ENCODE data around the gene SAC3D1.
"Not testable (repeated sequence)": the region's sequence is repeated elsewhere in the genome, so short reads cannot be mapped to it uniquely, and the experiment has no call there.

SAC3D1 gene

DNA sequence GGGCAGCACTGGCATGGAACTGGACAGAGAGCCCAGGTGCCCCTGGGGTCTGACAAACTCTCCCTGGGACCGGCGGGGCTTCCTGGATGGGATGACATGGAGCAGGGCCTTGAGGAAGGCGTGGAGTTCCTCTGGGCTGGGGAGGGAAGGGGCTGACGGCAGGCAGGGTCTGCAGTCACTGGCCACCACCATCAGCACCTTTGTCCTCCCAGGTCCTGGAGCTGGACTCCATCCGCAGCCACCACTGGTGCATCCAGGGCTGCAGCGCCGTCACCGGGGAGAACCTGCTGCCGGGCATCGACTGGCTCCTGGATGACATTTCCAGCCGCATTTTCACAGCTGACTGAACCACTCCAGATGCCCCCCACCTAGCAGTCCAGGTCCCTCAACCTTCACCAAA lies 19.5 kb upstream of the SAC3D1 start:
- TF ChIP-seq, protein P1, sequence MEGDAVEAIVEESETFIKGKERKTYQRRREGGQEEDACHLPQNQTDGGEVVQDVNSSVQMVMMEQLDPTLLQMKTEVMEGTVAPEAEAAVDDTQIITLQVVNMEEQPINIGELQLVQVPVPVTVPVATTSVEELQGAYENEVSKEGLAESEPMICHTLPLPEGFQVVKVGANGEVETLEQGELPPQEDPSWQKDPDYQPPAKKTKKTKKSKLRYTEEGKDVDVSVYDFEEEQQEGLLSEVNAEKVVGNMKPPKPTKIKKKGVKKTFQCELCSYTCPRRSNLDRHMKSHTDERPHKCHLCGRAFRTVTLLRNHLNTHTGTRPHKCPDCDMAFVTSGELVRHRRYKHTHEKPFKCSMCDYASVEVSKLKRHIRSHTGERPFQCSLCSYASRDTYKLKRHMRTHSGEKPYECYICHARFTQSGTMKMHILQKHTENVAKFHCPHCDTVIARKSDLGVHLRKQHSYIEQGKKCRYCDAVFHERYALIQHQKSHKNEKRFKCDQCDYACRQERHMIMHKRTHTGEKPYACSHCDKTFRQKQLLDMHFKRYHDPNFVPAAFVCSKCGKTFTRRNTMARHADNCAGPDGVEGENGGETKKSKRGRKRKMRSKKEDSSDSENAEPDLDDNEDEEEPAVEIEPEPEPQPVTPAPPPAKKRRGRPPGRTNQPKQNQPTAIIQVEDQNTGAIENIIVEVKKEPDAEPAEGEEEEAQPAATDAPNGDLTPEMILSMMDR (conservative IDR thresholded peaks at IDR 0.05; ENCODE audit: control insufficient read depth, insufficient read depth, low read depth, low read length), result no peak
- DNase-seq (ENCODE audit: low read depth), result no peak
- H3K4me3 ChIP-seq (ENCODE audit: control insufficient read depth, low read depth, low read length), result no peak overlapping the region

DNA sequence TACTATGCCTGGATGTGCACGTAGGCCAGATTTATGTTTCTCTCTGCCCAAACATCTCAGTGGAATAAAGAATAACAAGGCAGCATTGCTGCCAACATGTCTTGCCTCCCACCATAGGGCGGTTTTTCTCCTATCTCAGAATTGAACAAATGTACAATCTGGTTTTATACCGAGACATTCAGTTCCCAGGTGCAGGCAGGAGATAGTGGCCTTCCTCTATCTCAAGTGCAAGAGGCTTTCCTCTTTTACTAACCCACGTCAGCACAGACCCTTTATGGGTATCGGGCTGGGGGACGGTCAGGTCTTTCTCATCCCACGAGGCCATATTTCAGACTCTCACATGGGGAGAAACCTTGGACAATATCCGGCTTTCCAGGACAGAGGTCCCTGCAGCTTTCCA lies 17.5 kb upstream of the SAC3D1 start:
- not testable (repeated sequence) for H3K4me3 ChIP-seq (ENCODE audit: control insufficient read depth, low read depth, low read length)

DNA sequence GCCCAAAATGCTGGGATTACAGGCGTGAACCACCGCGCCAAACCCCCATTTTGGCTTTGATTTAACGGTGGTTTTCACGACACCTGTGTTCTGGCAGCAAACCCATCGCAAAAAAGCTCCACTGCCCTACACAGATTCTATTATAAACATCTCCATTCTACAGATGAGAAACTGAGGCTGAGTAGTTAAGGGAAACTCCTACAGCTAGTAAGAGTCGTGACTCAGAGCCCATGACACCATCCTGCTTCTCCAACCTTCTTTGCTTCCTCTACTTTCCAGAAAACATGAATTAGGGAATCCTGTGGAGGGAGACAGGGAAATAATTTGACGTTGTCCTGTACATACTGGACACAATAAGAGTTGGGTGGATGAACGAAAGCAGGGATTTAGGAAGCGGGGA lies 14.2 kb upstream of the SAC3D1 start:
- TF ChIP-seq, protein P1 (conservative IDR thresholded peaks at IDR 0.05; ENCODE audit: control insufficient read depth, insufficient read depth, low read depth, low read length), result no peak
- DNase-seq (ENCODE audit: low read depth), result peak; percentile 78
- H3K4me3 ChIP-seq (ENCODE audit: control insufficient read depth, low read depth, low read length), result peak overlapping the region; percentile 42

More for the DNA sequence above, 17.5 kb upstream of the SAC3D1 start:
- not testable (repeated sequence) for DNase-seq (ENCODE audit: low read depth)

DNA sequence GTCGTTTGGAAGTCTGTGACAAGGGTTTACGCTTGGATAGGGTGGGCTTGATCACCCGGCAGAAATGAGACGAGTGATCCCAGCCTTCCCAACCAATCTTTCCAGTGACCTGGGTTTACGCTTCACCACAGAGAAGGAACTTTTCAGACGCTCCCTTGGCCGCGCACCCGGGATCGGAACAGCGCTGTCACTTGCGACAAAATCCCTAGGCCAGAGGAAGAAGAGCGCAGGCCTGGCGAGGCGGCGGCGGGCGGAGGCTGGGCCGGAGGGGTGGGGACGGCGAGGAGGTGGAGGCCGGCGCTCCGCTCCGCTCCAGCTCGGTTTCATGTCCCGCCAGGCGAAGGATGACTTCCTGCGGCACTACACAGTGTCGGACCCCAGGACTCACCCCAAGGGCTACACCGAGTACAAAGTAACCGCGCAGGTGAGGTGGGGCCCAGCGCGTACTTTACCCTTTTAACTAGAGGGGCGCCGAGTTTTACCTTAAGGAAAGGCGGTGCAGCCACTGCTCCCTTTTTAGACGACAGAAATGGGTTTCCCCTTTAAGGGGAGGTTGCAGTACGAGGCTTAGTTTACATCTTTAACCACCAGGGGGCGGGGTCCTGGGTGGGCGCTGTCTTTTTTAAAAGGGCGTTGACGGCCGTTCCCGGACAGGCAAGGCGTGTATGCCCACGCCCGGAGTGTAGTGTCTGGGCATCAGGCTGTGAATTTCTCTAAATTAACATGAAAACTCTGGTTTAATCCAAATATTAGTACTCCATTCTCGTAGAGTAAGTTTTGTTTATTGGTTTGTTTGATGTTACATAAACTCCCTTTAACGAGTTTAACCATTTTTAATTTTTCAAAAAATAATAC lies 13.6 kb upstream of the SAC3D1 start, which contains the start of gene SNX15:
Gene SNX15, plus strand, starts transcription at position 227 of the 855 bp plus-strand sequence. Its CDS starts 99 bp downstream, at position 326.
- H3K4me3 ChIP-seq (ENCODE audit: control insufficient read depth, low read depth, low read length), result peak within 1 kb of the TSS; percentile 70
- peak; percentile 95 for DNase-seq (ENCODE audit: low read depth)
- TF ChIP-seq, protein P1 (conservative IDR thresholded peaks at IDR 0.05; ENCODE audit: control insufficient read depth, insufficient read depth, low read depth, low read length), result peak; percentile 61

DNA sequence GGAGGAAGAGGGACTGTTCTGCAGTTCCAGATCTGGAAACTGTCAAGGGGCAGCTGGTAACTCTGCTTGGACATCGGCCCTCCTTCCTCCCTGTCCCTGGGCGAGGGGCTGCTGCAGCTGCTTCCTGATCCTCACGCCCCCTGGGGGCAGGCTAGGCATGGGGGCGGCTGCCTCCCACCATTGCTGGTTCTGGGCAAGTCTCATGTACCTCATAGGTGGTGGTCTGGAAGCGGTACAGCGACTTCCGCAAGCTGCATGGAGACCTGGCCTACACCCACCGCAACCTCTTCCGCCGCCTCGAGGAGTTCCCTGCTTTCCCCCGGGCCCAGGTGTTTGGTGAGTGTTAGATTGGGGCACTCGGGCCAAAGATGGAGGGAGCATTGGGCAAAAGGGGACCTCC lies 8.8 kb upstream of the SAC3D1 start:
- TF ChIP-seq, protein P1 (conservative IDR thresholded peaks at IDR 0.05; ENCODE audit: control insufficient read depth, insufficient read depth, low read depth, low read length), result no peak
- DNase-seq (ENCODE audit: low read depth), result no peak

DNA sequence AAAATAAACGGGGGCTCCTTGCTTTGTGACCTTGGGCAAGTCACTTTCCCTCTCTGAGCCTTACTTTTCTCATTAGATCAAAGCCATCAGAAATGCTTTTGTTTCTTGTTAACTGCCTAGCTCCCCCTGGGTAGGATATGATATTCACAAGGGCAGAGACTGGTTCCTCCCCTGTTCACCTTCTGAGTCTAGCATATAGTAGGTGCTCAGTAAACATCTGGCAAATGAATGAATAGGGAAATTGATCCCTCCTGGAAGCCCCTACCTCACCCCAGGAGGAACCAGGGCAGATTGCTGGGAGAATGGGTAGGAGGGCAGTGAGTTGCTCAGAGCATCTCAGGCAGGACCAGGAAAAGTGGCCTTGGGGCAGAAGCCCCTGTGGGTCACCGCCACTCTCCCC lies 6.6 kb upstream of the SAC3D1 start:
- TF ChIP-seq, protein P1 (conservative IDR thresholded peaks at IDR 0.05; ENCODE audit: control insufficient read depth, insufficient read depth, low read depth, low read length), result no peak
- H3K4me3 ChIP-seq (ENCODE audit: control insufficient read depth, low read depth, low read length), result no peak overlapping the region
- no peak for DNase-seq (ENCODE audit: low read depth)

More for the DNA sequence above, 8.8 kb upstream of the SAC3D1 start:
- H3K4me3 ChIP-seq (ENCODE audit: control insufficient read depth, low read depth, low read length), result no peak overlapping the region

DNA sequence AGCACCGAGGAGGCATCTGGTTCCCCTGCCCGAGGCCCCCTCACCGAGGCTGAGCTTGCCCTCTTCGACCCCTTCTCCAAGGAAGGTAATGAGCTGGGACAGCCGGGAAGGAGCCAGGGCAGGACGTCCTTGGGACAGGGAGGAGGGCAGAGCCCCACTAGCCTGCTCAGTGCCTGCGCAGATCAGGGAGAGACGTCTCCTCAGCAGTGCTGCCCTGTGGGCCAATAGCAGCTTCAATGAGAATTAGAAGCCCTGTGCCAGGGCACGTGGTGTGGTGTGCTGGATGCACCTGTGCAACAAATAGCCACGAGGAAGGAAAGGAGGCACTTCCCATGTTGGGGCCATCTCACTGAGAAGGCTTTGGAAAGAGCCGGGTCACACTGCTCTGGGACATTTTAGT lies 5.4 kb upstream of the SAC3D1 start:
- no peak for DNase-seq (ENCODE audit: low read depth)
- TF ChIP-seq, protein P1 (conservative IDR thresholded peaks at IDR 0.05; ENCODE audit: control insufficient read depth, insufficient read depth, low read depth, low read length), result no peak
- no peak overlapping the region for H3K4me3 ChIP-seq (ENCODE audit: control insufficient read depth, low read depth, low read length)
